Esophagus squamous epithelium (tissue), 5 donors: ENCODE measurements around the gene RPEL1. TPM values are rescaled to one million over a fixed set of nuclear protein-coding genes. Genes with fewer than 3 reads are reported as not detected.
"Not testable (repeated sequence)": the region's sequence is repeated elsewhere in the genome, so short reads cannot be mapped to it uniquely, and the experiment has no call there.

ENCODE experiments used
- DNase-seq: peaks from one replicate; lab custom pipeline; 2025; lab: John Stamatoyannopoulos, UW
- H3K27ac ChIP-seq, 4 donors: fragments of 200-600 bp; sonication (generic); one replicate each; pipeline ENCODE4 v1.5.1; 2016 to 2019; ENCODE audit warnings: mild to moderate bottlenecking in 1 of 4
- H3K27me3 ChIP-seq, 4 donors: fragments of 200-600 bp; sonication (generic); 1 replicate in 3 of 4; 2 replicates in 1 of 4; pipeline versions ENCODE4 v1.5.1 to v1.6.0; 2017 to 2021; ENCODE audit warnings: antibody characterized with exemption in 1 of 4
- H3K36me3 ChIP-seq, 3 donors: fragments of 200-600 bp; sonication (generic); one replicate each; pipeline ENCODE4 v1.5.1; 2016 to 2019
- H3K4me1 ChIP-seq, 3 donors: fragments of 200-600 bp; sonication (generic); one replicate each; pipeline ENCODE4 v1.5.1; 2017 to 2019
- H3K4me3 ChIP-seq, 4 donors: fragments of 200-600 bp; sonication (generic); 1 replicate in 3 of 4; 2 replicates in 1 of 4; pipeline ENCODE4 v1.5.1; 2016 to 2019; ENCODE audit warnings: mild to moderate bottlenecking in 2 of 4, moderate library complexity in 1 of 4
- H3K9me3 ChIP-seq, 3 donors: fragments of 200-600 bp; sonication (generic); one replicate each; pipeline ENCODE4 v1.5.1; 2016 to 2019
- POLR2A ChIP-seq, 4 donors: fragments of 450-650 bp; IDR thresholded peaks; one replicate each; pipeline ENCODE4 v1.6.1; 2017; ENCODE audit warnings: antibody characterized with exemption in 4 of 4, mild to moderate bottlenecking in 4 of 4, moderate library complexity in 3 of 4
- WGBS, 2 donors: methylation state at CpG; one replicate each; pipeline ENCODE4 v1.1.5; 2018; 5-methylcytosine and 5-hydroxymethylcytosine counted together
- intact Hi-C: fragments of 100-400 bp; cut with DNase I; formaldehyde crosslinking; loops from one replicate; pipeline ENCODE4 v1.15.0; 2022
- total RNA-seq, 4 donors: library from RNA; depleted of rRNA; stranded (reverse); fragments of >200 nt; gene quantifications; one replicate each; pipeline ENCODE4 v1.1.0, GENCODE V29; 2016
- TF ChIP-seq, protein P1 (sequence below), 6 experiments: fragments of 450-650 bp in 4 of 6; fragments of 200-600 bp in 2 of 6; sonication (generic) in 2 of 6; IDR thresholded peaks; one replicate each; pipeline ENCODE4 v1.5.1; 2016 to 2019; ENCODE audit warnings: antibody characterized with exemption in 6 of 6, mild to moderate bottlenecking in 4 of 6, moderate library complexity in 4 of 6
- donor health status: DM: yes; HTN: yes; CAD: no.

The RPEL1 gene
- total RNA-seq, 4 donors from 2014 or later, result not detected

- H3K27ac ChIP-seq, result peak overlapping the region in 2 of 4 donors; percentile 10 to 47
- H3K9me3 ChIP-seq, result peaks cover 0 to 19% (median 0%) of the 10 kb centered on the region in 3 donors
- no peak overlapping the region for H3K4me3 ChIP-seq
- peaks cover 0 to 26% (median 0%) of the 10 kb centered on the region in 3 donors for H3K4me1 ChIP-seq
- intact Hi-C loops, result no loop called here
- DNase-seq, result no peak
- TF ChIP-seq, protein P1, sequence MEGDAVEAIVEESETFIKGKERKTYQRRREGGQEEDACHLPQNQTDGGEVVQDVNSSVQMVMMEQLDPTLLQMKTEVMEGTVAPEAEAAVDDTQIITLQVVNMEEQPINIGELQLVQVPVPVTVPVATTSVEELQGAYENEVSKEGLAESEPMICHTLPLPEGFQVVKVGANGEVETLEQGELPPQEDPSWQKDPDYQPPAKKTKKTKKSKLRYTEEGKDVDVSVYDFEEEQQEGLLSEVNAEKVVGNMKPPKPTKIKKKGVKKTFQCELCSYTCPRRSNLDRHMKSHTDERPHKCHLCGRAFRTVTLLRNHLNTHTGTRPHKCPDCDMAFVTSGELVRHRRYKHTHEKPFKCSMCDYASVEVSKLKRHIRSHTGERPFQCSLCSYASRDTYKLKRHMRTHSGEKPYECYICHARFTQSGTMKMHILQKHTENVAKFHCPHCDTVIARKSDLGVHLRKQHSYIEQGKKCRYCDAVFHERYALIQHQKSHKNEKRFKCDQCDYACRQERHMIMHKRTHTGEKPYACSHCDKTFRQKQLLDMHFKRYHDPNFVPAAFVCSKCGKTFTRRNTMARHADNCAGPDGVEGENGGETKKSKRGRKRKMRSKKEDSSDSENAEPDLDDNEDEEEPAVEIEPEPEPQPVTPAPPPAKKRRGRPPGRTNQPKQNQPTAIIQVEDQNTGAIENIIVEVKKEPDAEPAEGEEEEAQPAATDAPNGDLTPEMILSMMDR (IDR thresholded peaks at IDR 0.05), result no peak
- TF ChIP-seq POLR2A (IDR thresholded peaks at IDR 0.05), result no peak
- H3K36me3 ChIP-seq, result no peaks in the 10 kb centered on the region
- WGBS, 2 donors, result 83 to 100% methylated on average over 1 of the region's 2 CpGs
- no peaks in the 10 kb centered on the region for H3K27me3 ChIP-seq
Observed at GRCh38 chr10:103207141-103207540, 38.5 kb upstream of the RPEL1 start.

- H3K4me3 ChIP-seq, H3K36me3 ChIP-seq, H3K27me3 ChIP-seq, DNase-seq, intact Hi-C loops: not testable (repeated sequence)
- peaks cover 0 to 25% (median 0%) of the 10 kb centered on the region in 3 donors for H3K4me1 ChIP-seq
- H3K27ac ChIP-seq, result peak overlapping the region in 2 of 4 donors; percentile 10 to 47
- WGBS, 2 donors, result 37 to 69% methylated on average over 2 of the region's 3 CpGs
- peaks cover 0 to 19% (median 0%) of the 10 kb centered on the region in 3 donors for H3K9me3 ChIP-seq
Observed at GRCh38 chr10:103207643-103208042, 38.0 kb upstream of the RPEL1 start.

GRCh38 chr10:103210262-103210661 is 35.4 kb upstream of the RPEL1 start:
- H3K27ac ChIP-seq, intact Hi-C loops, H3K36me3 ChIP-seq, H3K27me3 ChIP-seq, DNase-seq, H3K4me3 ChIP-seq: not testable (repeated sequence)
- H3K4me1 ChIP-seq, result peaks cover 0 to 12% (median 0%) of the 10 kb centered on the region in 3 donors
- H3K9me3 ChIP-seq, result peaks cover 0 to 19% (median 0%) of the 10 kb centered on the region in 3 donors
- WGBS, 2 donors, result 88 to 92% methylated on average over 4 of the region's 4 CpGs

DNA sequence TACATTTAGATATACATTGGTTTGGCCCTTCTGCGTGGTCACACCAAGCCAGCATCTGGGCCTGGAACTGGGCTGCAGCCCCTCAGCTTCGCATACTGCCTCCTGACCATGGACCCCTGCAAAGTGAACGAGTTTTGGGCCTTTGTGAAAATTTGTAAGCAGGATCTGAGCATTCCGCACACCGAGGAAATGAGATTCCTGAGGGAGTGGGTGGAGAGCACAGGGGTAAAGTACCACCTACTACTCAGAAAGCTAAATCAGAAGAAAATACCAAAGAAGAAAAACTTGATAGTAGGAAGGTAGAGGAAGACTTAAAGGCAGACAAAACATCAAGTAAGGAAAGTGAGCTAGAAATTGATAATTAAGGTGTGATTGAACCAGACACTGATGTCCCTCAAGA is 30.1 kb upstream of the RPEL1 start:
- TF ChIP-seq POLR2A (IDR thresholded peaks at IDR 0.05), result no peak
- TF ChIP-seq, protein P1 (IDR thresholded peaks at IDR 0.05), result no peak
- Histone ChIP-seq H3K27me3 (no peaks in the 10 kb centered on the region), H3K9me3 (peaks cover 0 to under 1% (median 0%) of the 10 kb centered on the region in 3 donors), H3K36me3 (no peaks in the 10 kb centered on the region), H3K27ac (no peak overlapping the region), H3K4me3 (no peak overlapping the region), H3K4me1 (no peaks in the 10 kb centered on the region)
- WGBS, 2 donors, result 83 to 91% methylated on average over 4 to 5 of the region's 5 CpGs
- DNase-seq, result no peak
- intact Hi-C loops, result no loop called here

- H3K4me3 ChIP-seq, H3K9me3 ChIP-seq, H3K27ac ChIP-seq, H3K4me1 ChIP-seq, H3K36me3 ChIP-seq, H3K27me3 ChIP-seq, intact Hi-C loops, DNase-seq: not testable (repeated sequence)
- WGBS, 2 donors, result 35 to 57% methylated on average over 4 of the region's 4 CpGs
Observed at GRCh38 chr10:103216362-103216761, 29.3 kb upstream of the RPEL1 start.

DNA sequence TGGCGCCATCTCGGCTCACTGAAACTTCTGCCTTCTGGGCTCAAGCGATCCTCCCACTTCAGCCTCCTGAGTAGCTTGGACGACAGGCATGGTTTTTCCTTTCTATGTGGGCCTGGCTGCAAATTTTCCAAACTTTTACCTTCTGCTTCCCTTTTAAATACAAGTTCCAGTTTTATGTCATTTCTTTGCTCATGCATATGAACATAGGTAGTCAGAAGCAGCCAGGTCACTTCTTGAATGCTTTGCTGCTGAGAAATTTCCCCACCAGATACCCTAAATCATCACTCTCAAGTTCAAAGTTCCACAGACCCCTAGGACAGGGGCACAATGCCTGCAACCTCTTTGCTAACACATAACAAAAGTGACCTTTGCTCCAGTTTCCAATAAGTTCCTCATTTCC is 21.6 kb upstream of the RPEL1 start:
- Histone ChIP-seq H3K36me3 (no peaks in the 10 kb centered on the region), H3K27me3 (no peaks in the 10 kb centered on the region), H3K4me3 (no peak overlapping the region), H3K4me1 (peaks cover 7 to 34% (median 23%) of the 10 kb centered on the region in 3 donors), H3K27ac (no peak overlapping the region), H3K9me3 (peaks cover 0 to 21% (median 20%) of the 10 kb centered on the region in 3 donors)
- no peak for TF ChIP-seq POLR2A (IDR thresholded peaks at IDR 0.05)
- TF ChIP-seq, protein P1 (IDR thresholded peaks at IDR 0.05), result no peak
- intact Hi-C loops, result no loop called here
- WGBS, 2 donors, result 91 to 92% methylated on average over 4 of the region's 4 CpGs
- DNase-seq, result no peak

DNA sequence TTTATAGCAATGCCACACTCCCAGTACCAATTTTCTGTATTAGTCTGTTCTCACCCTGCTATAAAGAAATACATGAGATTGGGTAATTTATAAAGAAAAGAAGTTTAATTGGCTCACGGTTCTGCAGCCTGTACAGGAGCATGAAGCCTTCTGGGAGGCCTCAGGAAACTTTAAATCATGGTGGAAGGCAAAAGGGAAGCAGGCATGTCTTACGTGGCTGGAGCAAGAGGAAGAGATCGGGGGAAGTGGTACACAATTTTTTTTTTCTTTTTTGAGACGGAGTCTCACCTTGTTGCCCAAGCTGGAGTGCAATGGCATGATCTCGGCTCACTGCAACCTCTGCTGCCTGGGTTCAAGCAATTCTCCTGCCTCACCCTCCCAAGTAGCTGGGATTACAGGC is 21.0 kb upstream of the RPEL1 start:
- H3K4me3 ChIP-seq, H3K36me3 ChIP-seq, DNase-seq, intact Hi-C loops, H3K27ac ChIP-seq, H3K27me3 ChIP-seq: not testable (repeated sequence)
- WGBS, 2 donors, result 69 to 84% methylated on average over 5 of the region's 5 CpGs
- H3K9me3 ChIP-seq, result peaks cover 0 to 21% (median 20%) of the 10 kb centered on the region in 3 donors
- peaks cover 7 to 39% (median 24%) of the 10 kb centered on the region in 3 donors for H3K4me1 ChIP-seq
